SH-SY5Y (cell line): Measurements from ENCODE around the gene KRTAP5-3.

Experiments
- GATA2 ChIP-seq: IDR thresholded peaks from 2 replicates; pipeline ENCODE4 v1.6.1; 2011; ENCODE audit warnings: mild to moderate bottlenecking, low read depth, low read length
- GATA3 ChIP-seq: IDR thresholded peaks from 2 replicates; pipeline ENCODE4 v1.6.1; 2011; ENCODE audit warnings: low read depth, mild to moderate bottlenecking, low read length, moderate library complexity

DNA sequence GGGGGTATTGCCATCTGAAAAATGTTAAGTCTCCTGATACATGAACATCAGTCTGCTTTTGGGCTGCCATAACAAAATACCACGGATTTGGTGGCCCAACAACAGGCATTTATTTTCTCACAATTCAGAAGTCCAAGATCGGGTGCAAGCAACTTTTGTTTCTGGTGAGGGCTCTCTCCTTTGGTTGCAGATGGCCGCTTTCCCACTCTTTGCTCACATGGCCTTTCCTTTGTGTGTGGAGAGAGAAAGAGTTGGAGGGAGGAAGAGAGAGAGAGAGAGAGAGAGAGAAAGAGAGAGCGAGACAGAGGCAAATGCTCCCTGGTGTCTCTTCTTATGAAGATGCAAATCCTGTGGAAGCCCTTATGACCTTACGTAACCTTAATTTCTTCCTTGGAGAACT is 7.6 kb downstream of the KRTAP5-3 start:
- TF ChIP-seq GATA3 = no peak
- TF ChIP-seq GATA2 = no peak
